Right forelimb (tissue), 1 donor: Measurements from ENCODE around the gene PSMA8.
"Not testable (repeated sequence)": the region's sequence is repeated elsewhere in the genome, so short reads cannot be mapped to it uniquely, and the experiment has no call there.

Experiments
- DNase-seq: peaks from one replicate; pipeline ENCODE4 v3.0.0-alpha.2; 2018

The PSMA8 gene

DNA sequence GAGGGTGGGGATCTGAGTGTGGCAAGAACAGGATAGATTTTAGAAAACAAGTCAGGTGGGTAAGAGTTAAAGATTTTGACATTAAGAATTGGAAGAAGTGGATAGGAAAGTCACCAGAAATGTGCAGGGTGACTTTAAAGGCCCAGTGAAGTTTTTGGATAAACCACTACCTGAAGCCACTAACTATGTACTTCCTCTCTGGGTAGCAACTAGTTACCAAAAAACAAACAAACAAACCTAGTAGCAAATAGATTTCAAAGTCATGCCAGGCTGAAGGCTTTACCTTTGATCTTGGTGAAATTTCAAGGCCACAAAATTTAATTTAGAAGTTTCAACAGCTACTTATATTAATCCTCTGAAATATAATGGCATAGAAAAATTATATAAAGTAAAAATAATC, 42.5 kb downstream of the PSMA8 start:
- no peak for DNase-seq

DNA sequence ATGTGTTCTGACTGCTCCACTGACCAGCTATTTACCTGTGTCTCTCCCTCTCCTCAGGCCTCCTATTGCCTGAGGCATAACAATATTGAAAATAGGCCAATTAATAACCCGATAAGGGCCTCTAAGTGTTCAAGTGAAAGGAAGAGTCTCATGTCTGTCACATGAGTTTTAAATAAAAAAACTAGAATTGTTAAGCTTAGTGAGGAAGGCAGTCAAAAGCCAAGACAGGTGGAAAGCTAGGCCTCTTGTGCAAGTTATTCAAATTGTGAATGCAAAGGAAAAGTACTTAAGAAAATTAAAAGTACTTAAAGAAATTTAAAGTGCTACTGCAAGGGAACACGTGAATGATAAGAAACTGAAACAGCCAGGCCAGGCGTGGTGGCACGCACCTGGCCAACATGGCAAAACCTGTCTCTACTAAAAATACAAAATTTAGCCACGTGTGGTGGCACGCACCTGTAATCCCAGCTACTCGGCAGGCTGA, 47.7 kb downstream of the PSMA8 start:
- DNase-seq, result no peak

DNA sequence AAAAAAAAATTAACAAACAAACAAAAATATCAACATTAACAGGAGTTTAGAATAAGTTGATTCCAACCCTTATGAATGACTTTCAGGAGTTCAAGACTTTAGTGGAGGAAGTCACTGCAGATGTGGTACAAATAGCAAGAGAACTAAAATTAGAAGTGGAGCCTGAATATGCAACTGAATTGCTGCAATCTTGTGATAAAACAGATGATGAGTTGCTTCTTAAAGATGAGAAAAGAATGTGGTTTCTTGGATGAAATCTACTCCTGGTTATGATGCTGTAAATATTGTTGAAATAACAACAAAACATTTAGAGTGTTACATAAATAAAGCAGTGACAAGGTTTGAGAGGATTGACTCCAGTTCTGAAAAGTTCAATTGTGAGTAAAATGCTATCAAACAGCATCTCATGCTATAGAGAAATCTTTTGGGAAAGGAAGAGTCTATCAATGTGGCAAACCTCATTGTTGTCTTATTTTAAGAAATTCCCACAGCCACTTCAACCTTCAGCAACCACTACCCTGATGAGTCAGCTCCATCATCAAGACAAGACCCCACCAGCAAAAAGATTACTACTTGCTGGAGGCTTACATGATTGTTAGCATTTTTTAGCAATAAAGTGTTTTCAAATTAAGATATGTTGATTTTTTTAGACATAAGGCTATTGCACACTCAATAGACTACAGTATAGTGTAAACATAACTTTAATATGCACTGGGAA, 49.9 kb downstream of the PSMA8 start:
- no peak for DNase-seq

DNA sequence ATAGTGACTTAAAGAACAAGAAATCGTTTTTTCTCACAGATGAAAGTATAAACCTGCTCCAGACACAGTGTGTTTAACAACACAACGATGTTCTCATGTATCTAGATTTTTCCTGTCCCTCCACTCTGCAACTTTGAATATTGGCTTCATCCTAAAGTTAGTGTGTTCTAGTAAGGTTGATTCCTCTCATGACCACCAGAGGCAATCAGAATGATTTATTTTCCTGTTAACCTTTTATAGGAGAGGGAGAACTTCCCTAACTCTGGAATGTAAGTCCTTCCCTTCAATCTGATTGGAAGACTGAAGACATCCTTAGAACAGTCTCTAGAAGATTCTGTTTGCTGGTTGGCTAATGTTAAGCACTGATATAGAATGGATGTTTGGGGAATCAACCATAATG, 51.6 kb downstream of the PSMA8 start:
- DNase-seq, result no peak

DNA sequence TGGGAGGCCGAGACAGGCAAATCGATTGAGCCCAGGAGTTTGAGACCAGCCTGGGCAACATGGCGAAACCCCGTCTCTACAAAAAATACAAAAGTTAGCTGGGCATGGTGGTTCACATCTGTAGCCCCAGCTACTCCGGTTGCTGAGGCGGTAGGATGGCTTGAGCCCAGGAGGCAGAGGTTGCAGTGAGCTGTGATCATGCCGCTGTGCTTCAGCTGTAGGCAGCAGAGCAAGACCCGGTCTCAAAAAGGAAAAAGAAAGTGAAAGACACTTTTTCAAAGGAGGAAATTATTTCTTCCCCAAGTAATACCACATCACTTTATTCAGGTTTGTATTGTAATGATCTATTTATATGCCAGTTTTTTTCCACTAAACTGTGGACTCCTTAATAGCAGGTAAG, 56.8 kb downstream of the PSMA8 start:
- no peak for DNase-seq

DNA sequence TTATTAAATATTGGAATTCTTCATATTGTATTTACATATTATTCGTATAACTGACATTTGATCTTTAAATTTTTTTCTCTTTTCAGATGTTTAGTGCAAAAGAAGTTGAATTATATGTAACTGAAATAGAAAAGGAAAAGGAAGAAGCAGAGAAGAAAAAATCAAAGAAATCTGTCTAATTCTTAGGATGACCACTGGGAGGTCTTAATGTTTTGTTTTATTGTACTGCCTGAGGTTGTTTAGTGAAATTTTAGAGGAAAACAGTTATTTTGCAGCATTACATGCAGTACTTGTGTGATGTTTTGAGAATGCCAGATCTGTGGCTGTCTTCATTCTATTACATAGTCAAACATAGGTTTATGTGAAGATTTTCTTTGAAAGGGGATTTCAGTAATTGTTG, 58.6 kb downstream of the PSMA8 start:
- no peak for DNase-seq

DNA sequence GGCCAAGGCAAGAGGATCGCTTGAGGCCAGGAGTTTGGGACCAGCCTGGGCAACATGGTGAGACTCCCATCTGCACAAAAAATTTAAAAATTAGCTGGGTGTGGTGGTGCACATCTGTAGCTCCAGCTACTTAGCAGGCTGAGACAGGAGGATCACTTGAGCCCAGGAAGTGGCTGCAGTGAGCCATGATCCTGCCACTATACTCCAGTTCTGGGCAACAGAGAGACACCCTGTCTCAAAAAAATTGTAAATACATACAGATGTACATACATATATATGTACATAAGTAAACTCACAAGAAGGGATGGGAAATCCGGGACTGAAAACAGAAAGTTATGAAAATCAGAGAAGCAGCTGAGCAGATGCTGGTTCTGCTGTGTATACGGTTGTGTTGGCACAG, 62.9 kb downstream of the PSMA8 start:
- DNase-seq, result no peak

DNA sequence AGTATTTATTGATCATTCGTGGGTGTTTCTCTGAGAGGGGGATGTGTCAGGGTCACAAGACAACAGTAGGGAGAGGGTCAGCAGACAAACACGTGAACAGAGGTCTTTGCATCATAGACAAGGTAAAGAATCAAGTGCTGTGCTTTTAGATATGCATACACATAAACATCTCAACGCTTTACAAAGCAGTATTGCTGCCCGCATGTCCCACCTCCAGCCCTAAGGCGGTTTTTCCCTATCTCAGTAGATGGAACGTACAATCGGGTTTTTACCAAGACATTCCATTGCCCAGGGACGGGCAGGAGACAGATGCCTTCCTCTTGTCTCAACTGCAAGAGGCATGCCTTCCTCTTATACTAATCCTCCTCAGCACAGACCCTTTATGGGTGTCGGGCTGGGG, 68.3 kb downstream of the PSMA8 start:
- not testable (repeated sequence) for DNase-seq

DNA sequence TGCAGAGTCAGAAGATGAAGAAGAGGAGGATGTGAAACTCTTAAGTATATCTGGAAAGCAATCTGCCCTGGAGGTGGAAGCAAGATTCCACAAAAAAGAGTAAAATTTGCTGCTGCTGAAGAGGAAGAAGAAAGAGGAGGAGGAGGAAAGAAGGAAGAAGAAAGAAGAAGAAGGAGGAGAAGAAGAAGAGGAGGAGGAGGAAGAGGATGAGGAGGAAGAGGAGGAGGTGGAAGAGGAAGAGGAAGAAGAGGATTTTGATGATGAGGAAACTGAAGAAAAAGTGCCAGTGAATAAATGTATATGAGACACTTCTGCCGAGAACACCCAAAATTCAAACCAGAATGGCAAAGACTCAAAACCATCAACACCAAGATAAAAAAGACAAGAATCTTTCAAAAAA, 71.6 kb downstream of the PSMA8 start:
- DNase-seq, result no peak

DNA sequence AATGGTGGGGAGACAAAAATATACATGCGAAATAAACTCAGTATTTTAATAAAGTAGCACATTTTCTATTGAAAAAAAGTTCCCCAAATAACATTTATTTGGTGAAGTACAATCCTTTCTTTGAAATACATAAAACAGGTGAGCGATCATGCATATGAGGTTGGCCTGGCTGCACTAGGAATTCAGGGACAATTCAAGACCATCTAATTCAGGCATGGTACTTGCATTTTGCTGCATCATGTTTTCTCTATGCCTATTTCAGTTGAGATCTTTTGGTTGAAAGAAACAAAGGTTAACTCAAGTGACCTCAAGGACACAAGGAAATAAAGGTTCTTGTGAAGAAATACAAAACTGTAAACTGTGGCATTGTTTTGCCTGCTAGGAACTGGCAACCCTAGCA, 72.8 kb downstream of the PSMA8 start:
- DNase-seq, result no peak

DNA sequence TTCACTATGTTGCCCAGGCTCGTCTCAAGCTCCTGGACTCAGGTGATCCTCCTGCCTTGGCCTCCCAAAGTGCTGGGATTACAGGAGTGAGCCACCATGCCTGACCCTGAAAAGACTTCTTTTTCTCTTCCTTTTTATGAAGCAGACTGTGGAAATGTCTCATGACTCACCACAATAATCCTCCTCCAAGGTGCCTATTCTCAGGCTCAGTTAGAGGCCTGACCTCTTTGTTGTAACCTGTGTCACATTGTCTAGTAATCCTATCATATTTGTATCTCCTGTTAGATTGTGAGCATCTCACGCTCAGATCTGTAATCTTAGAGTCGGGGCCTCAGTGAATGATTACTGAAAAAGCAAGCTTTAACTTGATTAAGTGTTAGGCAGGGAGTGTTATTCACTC, 74.3 kb downstream of the PSMA8 start:
- no peak for DNase-seq

DNA sequence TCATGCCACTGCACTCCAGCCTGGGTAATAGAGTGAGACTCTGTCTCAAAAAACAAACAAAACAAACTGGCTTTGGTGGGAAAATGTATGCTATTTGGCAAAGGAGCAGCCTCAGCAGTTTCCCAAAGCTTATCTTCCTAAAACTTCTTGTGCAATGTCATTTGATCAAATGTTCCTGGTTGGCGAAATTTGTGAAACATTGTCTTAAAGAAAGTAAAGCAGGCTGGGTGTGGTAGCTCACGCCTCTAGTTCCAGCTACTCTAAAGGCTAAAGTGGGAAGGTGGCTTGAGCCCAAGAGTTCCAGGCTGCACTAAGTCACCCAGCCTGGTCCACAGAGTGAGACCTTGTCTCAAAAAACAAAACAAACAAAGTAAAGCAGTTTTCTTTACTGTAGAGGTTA, 75.3 kb downstream of the PSMA8 start:
- no peak for DNase-seq

DNA sequence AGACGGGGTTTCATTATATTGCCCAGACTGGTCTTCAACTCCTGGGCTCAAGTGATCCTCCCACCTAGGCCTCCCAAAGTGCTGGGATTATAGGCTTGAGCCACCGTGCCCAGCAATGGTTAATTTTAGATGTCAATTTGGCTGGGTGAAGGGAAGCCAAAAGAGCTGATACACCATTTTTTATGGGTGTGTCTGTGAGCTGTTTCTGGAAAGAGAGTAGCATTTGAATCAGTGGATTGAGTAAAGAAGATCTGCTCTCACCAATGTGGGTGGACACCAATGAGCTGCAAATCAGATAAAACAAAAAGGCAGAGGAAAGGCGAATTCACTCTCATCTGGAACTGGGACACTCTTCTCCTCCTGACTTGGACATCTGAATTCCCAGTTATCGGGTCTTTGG, 76.5 kb downstream of the PSMA8 start:
- no peak for DNase-seq

DNA sequence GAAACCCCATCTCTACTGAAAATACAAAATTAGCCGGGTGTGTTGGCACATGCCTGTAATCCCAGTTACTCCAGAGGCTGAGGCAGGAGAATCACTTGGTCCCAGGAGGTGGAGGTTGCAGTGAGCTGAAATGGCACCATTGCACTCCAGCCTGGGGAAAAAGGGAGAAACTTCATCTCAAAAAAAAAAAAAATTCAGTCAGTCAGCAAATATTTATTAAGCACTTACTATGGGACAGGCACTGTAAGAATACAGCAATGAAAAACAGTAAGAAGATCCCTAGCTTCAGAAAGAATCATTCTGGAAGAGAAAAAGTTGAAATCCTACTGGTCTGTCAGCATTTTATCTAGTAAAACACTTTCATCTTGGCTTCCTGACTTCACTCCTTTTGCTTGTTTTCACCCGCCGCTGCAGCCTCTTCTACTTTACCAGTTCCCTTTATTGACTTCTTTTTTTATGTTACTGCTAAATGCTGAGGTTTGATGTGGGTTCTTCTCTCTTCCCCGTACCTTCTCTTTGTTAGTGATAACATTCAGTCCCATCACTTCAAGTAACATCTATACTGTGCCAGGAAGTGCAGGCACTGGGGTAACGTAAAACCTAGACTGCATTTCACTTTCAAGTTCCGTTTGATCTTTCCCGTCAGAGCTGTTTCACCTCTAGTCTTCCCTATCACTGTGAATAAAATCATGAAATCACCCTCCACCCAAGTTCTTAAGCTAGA, 81.7 kb downstream of the PSMA8 start:
- DNase-seq, result no peak

DNA sequence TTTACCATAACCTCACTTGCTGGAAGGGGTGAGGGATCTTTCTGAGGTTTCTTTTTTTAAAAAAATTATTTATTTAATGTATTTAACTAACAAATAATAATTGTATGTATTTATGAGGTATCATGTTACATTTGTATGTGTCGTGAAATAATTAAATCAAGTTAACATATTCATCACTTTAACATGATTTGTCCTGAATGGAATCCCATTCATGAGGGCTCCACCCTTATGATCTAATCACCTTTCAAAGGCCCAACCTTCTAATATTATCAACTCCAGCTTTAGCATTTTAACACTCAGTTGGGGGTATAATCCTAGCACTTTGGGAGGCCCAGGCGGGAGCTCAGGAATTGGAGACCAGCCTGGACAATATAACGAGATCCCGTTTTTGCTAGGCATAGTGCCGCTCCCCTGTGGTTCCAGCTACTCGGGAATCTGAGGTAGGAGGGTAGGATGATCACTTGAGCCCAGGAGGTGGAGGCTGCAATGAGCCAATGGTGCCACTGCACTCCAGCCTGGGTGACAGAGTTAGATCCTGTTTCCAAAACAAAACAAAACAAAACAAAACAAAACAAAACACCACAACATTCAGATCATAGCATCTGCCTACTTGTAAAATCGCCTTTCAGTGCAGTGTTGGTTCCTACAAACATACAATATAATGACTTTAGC, 91.5 kb downstream of the PSMA8 start:
- no peak for DNase-seq

DNA sequence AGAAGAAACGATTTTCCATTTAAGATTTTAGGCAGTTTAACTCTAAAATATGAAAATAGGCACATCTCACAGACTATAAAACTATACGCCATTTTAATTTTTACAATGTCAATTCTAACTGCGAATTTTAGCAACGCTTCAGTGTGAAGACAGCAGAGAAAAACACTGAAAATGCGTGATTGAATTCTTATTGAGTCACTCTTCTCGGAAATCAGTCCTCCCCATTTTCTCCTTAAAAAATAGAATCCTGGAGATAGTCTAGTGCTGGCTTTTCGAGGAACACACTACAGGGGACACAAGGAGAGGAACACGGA, 92.2 kb downstream of the PSMA8 start:
- no peak for DNase-seq

DNA sequence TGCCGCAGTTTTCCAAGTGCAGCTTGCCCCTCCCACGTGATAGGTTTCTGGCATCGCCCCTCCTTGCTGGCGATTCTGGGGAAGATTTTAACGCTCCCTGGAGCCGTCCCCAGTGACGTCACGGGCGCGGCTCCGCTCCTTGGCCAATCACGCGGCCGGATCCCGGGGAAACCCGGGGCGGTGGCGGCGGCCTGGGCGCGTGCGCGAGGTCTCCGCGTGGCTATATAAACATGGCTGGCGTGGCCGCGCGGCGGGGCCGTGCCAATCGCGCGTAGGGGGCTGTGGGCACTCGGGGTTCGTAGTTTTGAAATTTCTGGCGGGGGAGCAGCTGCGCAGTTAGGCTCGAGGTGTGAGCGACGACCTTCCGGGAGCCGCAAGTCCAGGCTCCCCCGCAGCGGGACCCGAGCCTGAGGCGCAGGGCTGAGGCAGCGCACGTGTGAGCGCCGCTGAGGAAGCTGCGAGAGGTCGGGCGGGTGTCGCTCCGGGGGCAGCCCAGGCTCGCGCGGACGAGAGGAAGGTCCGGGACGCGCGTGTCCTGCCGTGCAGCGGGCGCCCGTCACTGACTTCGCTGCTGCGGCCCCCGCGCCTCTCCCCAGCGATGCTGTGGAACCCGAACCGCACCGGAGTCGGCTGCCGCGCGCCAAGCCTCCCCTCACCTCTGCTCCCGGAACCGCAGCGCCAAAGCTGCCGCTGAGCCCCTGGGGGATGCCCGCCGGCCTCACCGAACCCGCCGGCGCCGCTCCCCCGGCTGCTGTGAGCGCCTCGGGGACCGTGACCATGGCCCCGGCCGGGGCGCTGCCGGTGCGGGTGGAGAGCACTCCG, 92.8 kb downstream of the PSMA8 start, which contains the start of gene TAF4B:
TSS of gene TAF4B (plus strand) at position 217 of the 822 bp plus-strand sequence. CDS start at position 706, 489 bp downstream.
- peak; percentile 98 for DNase-seq

DNA sequence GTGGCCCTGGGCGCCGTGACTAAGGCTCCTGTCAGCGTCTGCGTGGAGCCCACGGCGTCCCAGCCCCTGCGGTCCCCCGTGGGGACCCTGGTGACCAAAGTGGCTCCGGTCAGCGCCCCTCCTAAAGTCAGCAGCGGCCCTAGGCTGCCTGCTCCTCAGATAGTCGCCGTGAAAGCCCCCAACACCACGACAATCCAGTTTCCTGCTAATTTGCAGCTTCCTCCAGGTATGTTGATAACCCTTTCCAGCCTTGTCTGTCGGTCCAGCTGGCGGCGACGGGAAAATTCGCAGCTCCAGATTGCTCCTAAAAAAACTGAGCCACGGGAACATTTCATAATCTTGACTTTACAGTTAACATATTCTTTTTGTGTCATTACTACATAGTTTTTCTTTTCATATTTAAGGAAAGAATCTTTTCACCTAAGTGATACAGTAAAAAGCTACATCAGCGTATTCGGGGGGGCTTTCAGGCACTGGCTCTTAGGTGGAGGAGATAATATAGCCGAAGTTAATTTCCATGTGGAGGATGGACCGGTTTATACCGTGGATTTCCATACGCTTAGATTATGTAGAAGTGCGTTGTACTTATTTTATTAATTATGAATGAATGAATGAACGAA, 93.5 kb downstream of the PSMA8 start:
- DNase-seq, result peak; percentile 45

DNA sequence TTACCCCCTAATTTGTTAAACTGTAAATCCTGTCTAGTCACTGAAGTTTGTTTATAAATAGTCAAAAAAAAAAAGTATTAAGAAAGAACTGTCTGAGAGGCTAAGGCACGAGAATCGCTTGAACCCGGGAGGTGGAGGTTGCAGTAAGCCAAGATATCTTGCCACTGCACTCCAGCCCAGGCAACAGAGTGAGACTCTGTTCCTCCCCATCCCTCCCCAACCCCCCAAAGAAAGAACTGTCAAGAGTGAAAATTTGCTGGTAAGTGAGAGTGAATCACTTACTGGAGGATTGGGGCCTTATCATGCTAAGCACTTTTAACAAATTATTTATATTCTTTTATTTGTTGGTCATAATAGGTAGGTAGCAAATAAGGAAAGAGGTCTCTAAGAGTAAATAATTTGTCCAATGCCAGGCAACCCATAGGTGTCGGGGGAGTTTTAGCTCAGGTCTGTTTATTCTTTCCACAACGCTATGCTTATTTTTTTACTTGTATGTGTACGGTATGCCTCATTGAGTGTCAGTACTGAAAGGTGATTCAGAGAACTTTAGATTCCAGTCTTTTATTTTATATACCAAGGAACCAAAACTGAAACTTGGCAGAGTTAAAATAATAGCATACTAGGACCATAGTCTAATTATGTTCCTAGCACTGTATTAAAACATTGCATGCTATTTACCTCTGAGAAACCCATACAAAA, 95.0 kb downstream of the PSMA8 start:
- DNase-seq, result no peak

DNA sequence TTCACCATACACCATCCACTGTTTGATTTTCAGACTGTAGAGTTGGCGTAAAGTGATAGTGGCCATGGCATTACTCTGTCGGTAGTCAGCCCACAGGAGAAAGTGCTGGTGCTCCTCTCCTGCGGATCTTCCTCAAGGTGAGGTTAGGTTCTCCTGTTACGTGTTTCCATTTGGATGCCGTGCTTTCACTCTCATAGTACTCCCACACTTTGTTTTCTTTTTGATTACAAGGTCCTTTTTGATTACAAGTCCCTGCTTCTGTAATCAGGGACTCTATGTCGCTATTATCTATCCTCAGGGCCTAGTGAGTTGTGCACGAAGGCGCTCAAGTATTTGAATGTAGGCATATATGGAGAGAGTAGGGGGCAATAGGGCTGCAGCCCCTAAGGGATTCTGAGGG, 96.8 kb downstream of the PSMA8 start:
- no peak for DNase-seq

DNA sequence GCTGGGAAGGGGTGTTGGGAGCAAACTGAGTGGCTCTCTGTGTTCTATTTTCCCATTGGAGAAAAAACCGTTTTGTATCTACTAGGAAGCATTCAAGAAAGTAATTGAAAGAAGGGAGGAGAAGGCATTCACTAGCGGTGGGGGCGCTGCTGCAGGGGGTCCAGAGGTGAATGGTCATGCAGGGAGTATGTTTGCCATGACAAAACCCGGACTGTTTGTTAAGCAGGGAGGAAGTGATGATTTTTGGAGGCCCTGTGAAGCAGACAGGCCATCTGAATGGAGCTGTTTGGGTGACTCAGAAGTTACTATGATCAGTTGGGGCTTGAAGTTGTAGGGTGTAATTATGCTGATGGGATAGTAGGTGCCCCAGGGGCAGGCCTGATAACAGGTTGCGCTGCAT, 99.5 kb downstream of the PSMA8 start:
- DNase-seq, result no peak

DNA sequence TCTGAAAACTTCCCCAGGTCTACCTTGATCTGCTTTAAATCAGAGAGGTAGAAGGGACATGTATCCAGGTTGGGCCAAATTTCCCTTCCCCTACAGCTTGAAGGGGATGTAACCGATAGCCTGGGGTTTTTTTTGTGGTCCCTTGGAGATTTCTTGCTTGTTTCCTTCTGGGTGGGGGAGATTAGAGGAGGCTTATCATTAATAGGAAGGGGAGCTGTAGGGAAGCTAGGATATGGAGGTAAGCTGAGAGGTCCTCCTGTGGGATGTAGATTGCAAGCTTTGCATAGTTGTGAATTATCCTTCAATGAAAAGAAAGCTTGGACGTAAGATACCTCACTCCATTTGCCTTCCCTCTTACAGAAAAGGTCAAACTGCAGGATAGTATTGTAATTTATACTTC, 103.7 kb downstream of the PSMA8 start:
- DNase-seq, result not testable (repeated sequence)
